Measurements from ENCODE around the gene ARFGAP1.

Gene ARFGAP1

DNA sequence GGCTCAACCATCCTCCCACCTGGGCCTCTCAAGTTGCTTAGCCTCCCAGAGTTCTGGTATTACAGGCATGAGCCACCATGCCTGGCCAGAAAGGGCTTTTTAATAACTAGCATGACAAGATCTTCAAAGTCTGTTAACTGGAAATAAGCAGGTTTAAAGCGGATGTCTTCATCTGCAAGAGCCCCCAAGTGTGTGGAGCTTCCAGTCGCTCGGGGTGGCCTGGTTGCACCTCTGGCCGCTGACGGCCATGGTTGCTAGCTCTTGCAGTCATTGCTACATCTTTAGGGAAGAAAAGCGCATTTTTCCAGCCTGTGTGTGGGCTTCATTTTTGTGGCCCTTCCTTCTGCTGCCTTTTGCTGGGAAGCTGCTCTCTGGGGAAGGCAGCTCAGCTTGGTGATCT is 7.8 kb downstream of the ARFGAP1 start:
- ChIA-PET POLR2A (no interaction called here), CTCF (interaction anchor here (1.4 to 1.9 kb wide), 2 partner anchors 8 to 57 kb away, joined by 7 to 8 read pairs; partner anchors contain the start of gene ARFGAP1)
- TF ChIP-seq, protein P1, sequence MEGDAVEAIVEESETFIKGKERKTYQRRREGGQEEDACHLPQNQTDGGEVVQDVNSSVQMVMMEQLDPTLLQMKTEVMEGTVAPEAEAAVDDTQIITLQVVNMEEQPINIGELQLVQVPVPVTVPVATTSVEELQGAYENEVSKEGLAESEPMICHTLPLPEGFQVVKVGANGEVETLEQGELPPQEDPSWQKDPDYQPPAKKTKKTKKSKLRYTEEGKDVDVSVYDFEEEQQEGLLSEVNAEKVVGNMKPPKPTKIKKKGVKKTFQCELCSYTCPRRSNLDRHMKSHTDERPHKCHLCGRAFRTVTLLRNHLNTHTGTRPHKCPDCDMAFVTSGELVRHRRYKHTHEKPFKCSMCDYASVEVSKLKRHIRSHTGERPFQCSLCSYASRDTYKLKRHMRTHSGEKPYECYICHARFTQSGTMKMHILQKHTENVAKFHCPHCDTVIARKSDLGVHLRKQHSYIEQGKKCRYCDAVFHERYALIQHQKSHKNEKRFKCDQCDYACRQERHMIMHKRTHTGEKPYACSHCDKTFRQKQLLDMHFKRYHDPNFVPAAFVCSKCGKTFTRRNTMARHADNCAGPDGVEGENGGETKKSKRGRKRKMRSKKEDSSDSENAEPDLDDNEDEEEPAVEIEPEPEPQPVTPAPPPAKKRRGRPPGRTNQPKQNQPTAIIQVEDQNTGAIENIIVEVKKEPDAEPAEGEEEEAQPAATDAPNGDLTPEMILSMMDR (IDR thresholded peaks at IDR 0.05; ENCODE audit: control extremely low read depth, extremely low read depth, low read depth, missing control alignments) = no peak
- no peak for DNase-seq (ENCODE audit: extremely low spot score)

DNA sequence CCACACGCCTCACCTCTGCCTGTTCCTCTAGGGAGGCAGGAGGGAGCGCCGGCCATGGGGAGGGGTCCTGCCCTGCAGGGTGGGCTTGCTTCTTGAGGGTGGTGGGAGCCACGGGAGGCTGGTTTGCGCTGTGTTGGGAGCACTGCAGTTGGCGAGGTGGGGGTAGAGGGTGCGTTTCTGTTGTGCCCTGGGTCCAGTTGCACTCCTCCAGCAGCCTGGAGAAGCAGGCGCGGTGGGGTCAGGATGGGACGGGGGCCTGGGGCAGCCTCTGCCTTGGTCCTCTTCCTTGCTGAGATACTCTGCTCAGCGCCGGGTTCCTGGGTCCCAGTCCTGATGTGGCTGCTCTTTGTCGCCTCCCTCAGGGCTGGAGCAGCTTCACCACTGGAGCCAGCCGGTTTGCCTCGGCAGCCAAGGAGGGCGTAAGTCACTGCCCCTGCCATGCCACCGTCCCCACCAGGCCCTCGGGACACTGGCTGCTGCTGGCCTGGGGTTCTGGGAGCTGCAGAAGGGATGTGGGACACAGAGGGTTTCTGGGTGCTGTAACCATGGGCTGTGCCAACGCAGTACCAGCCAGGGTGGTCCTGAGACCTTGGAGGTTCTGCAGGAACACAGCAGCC is 8.4 kb downstream of the ARFGAP1 start:
- TF ChIP-seq, protein P1 (IDR thresholded peaks at IDR 0.05; ENCODE audit: control extremely low read depth, extremely low read depth, low read depth, missing control alignments) = no peak
- DNase-seq (ENCODE audit: extremely low spot score) = no peak
- POLR2A ChIA-PET = interaction anchor here (0.6 to 0.7 kb wide), 2 partner anchors 224 to 659 kb away, joined by 3 read pairs; no protein-coding TSS in a partner anchor
- CTCF ChIA-PET = interaction anchor here (1.1 to 1.9 kb wide), 3 partner anchors 9 to 57 kb away, joined by 4 to 8 read pairs (median 7); partner anchors contain the start of gene ARFGAP1

DNA sequence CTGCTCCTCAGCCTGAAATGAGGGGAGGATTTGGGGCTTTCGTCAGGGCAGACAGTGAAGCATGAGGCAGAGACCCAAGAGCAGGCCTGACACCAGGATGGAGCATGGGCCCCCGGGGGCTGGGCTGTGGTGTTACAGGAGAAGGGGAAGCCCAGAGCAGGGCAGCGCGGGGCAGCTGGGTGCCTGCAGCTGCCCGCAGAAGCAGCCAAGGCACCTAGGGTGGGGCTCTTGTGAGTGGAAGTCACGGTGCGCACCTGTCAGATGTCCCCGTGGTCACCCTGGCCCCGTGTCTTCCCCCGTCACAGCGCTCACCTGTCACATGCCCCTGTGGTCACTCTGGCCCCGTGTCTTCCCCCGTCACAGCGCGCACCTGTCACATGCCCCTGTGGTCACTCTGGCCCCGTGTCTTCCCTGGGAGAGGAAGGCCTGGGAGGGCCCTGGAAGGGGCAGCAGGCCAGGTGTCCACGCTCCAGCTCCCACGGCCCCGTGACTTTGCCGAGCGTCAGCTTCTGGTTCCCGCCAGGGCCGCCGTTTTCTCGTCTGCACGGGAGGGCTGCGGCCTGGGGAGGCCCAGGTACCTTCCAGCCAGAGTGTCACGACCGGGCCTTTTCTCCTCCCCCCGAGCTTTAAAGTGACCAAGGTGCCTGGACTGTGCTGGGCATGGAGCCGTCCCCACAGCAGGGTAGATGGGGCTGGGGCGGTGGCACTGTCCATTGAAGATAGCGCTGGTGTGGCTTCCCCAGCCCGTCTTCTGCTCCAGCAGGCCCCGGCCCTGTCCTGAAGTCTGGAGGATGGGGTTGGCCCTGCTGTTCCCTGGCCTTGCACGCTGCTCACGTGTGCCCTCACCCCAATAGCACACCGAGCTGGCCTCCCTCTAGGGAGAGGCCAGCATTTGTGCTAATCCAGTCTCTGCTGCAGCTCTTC is 9.4 kb downstream of the ARFGAP1 start:
- ChIA-PET CTCF (interaction anchor here (1.1 to 1.9 kb wide), 3 partner anchors 8 to 28 kb away, joined by 3 to 7 read pairs (median 4); partner anchors contain the start of gene ARFGAP1), POLR2A (interaction anchor here (0.6 to 0.7 kb wide), 3 partner anchors 223 to 660 kb away, joined by 3 to 4 read pairs (median 3); no protein-coding TSS in a partner anchor)
- no peak for DNase-seq (ENCODE audit: extremely low spot score)
- TF ChIP-seq, protein P1 (IDR thresholded peaks at IDR 0.05; ENCODE audit: control extremely low read depth, extremely low read depth, low read depth, missing control alignments) = no peak

DNA sequence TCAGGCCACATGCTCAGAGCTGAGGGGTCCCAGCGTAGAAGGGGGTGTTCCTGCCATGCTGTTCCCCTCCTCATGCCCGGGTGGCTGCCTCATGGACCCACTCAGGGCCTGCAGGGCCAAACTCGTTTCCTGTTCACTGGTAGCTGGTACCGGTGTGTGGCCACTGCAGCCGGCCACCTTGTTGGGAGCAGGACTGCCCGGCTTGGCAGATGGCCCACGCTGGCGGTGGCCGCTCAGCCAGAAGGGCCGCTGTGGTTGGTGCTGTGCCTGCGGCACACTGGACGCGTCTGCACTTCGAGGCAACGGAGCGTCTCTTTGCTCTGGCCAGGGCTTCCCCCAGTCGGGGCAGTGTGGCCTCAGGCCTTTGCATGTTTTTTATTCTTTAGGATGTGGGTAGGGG is 10.3 kb downstream of the ARFGAP1 start:
- ChIA-PET POLR2A (interaction anchor here (0.6 kb wide), 1 partner anchor 14 kb away, joined by 3 read pairs; no protein-coding TSS in a partner anchor), CTCF (interaction anchor here (1.2 kb wide), 1 partner anchor 27 kb away, joined by 3 read pairs; no protein-coding TSS in a partner anchor)
- DNase-seq (ENCODE audit: extremely low spot score) = no peak
- TF ChIP-seq, protein P1 (IDR thresholded peaks at IDR 0.05; ENCODE audit: control extremely low read depth, extremely low read depth, low read depth, missing control alignments) = no peak

DNA sequence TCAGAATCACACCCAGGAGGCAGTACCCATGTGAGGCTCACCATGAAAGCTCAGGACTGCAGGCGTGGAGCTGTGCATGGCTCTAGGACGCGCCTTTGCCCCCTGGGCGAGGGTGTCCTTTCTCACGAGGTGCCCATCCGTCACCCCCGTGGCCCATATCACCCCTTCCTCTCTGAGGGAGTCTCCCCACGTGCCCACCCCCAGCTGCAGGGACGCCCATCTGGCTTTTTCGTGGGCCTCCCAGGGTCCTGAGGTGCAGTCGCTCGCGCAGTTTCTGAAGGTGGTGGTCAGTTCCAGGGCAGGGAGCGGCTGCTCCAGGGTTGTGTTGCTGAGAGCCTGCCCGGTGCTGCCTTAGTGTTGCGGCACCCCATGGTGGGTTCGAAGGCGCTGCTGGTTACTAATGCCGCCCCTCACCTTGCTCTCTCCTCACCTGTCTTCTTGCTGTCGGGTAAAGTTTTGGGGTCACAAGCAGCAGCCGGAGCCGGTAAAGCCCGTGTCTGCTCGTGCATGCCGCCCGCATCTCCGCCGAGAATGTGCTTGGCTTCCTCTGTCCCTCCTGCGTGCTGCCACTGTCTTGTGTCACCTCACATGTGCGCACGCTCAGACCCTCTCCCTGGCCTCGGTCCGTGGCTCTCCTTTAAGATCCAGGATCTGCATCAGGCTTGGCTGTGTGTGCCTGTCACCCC is 10.9 kb downstream of the ARFGAP1 start:
- DNase-seq (ENCODE audit: extremely low spot score) = no peak
- CTCF ChIA-PET = interaction anchor here (1.2 kb wide), 1 partner anchor 27 kb away, joined by 3 read pairs; no protein-coding TSS in a partner anchor
- TF ChIP-seq, protein P1 (IDR thresholded peaks at IDR 0.05; ENCODE audit: control extremely low read depth, extremely low read depth, low read depth, missing control alignments) = no peak
- POLR2A ChIA-PET = interaction anchor here (1.1 kb wide), 1 partner anchor 46 kb away, joined by 3 read pairs; no protein-coding TSS in a partner anchor

DNA sequence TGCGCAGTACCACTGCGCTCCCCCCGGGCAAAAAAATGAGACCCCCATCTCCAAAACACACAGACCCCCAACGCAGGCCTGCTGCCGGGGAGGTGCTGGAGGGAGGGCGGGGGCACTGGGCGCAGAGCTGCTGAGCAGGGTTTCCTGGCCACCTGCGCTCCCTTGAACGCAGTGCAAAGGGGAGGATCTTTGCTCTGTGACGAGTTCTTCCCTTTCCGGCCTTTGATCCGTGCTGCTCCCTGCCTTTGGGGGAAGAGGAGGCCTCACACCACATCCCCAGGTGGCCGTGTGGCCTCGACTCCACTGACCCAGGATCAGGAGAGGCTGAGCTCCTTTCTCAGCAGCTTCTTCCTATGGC is 11.4 kb downstream of the ARFGAP1 start:
- no peak for DNase-seq (ENCODE audit: extremely low spot score)
- POLR2A ChIA-PET = interaction anchor here (1.1 kb wide), 1 partner anchor 46 kb away, joined by 3 read pairs; no protein-coding TSS in a partner anchor
- CTCF ChIA-PET = no interaction called here
- TF ChIP-seq, protein P1 (IDR thresholded peaks at IDR 0.05; ENCODE audit: control extremely low read depth, extremely low read depth, low read depth, missing control alignments) = no peak

All from GM10248 (cell line).